ENCODE data around the gene WNT9A.

WNT9A gene

GRCh38 chr1:227924168-227924832 is 23.4 kb downstream of the WNT9A start:
- no peak for DNase-seq (ENCODE audit: low spot score)
- in situ Hi-C loops (cut with MboI; ENCODE audit: low pct_unique_long_range_greater_than_20kb, low sequenced_read_pairs, unreplicated experiment): no loop called here
- TF ChIP-seq CTCF (IDR thresholded peaks at IDR 0.05; ENCODE audit: extremely low read depth, insufficient read depth, missing control alignments): no peak

GRCh38 chr1:227923353-227924167 is 24.2 kb downstream of the WNT9A start:
- no peak for DNase-seq (ENCODE audit: low spot score)
- in situ Hi-C loops (cut with MboI; ENCODE audit: low pct_unique_long_range_greater_than_20kb, low sequenced_read_pairs, unreplicated experiment): no loop called here
- no peak for TF ChIP-seq CTCF (IDR thresholded peaks at IDR 0.05; ENCODE audit: extremely low read depth, insufficient read depth, missing control alignments)

GRCh38 chr1:227922501-227923352 is 25.0 kb downstream of the WNT9A start:
- no peak for TF ChIP-seq CTCF (IDR thresholded peaks at IDR 0.05; ENCODE audit: extremely low read depth, insufficient read depth, missing control alignments)
- in situ Hi-C loops (cut with MboI; ENCODE audit: low pct_unique_long_range_greater_than_20kb, low sequenced_read_pairs, unreplicated experiment): no loop called here
- no peak for DNase-seq (ENCODE audit: low spot score)

GRCh38 chr1:227921461-227922185 is 26.1 kb downstream of the WNT9A start:
- no peak for TF ChIP-seq CTCF (IDR thresholded peaks at IDR 0.05; ENCODE audit: extremely low read depth, insufficient read depth, missing control alignments)
- in situ Hi-C loops (cut with MboI; ENCODE audit: low pct_unique_long_range_greater_than_20kb, low sequenced_read_pairs, unreplicated experiment): no loop called here
- DNase-seq (ENCODE audit: low spot score): no peak

GRCh38 chr1:227920896-227921295 is 26.8 kb downstream of the WNT9A start:
- in situ Hi-C loops (cut with MboI; ENCODE audit: low pct_unique_long_range_greater_than_20kb, low sequenced_read_pairs, unreplicated experiment): no loop called here
- no peak for TF ChIP-seq CTCF (IDR thresholded peaks at IDR 0.05; ENCODE audit: extremely low read depth, insufficient read depth, missing control alignments)
- DNase-seq (ENCODE audit: low spot score): no peak

GRCh38 chr1:227920426-227920825 is 27.3 kb downstream of the WNT9A start:
- in situ Hi-C loops (cut with MboI; ENCODE audit: low pct_unique_long_range_greater_than_20kb, low sequenced_read_pairs, unreplicated experiment): no loop called here
- no peak for DNase-seq (ENCODE audit: low spot score)
- TF ChIP-seq CTCF (IDR thresholded peaks at IDR 0.05; ENCODE audit: extremely low read depth, insufficient read depth, missing control alignments): no peak
